ENCODE results near the gene SNIP1. TPM values are rescaled to one million over a fixed set of nuclear protein-coding genes. Genes with fewer than 3 reads are reported as not detected.
"Not testable (repeated sequence)": the region's sequence is repeated elsewhere in the genome, so short reads cannot be mapped to it uniquely, and the experiment has no call there.

The SNIP1 gene
- total RNA-seq, 1 experiment from 2014 or later, result 26.4 TPM

GRCh38 chr1:37549341-37549740 is 4.8 kb downstream of the SNIP1 start:
- TF ChIP-seq CTCF (IDR thresholded peaks at IDR 0.05; ENCODE audit: unreplicated experiment), result no peak
- peaks cover 16% of the 10 kb centered on the region for H3K4me1 Mint-ChIP-seq (ENCODE audit: insufficient read depth, unreplicated experiment)
- H3K9me3 Mint-ChIP-seq (ENCODE audit: unreplicated experiment), result no peaks in the 10 kb centered on the region
- intact Hi-C loops (cut with micrococcal nuclease), result no loop called here
- DNase-seq (ENCODE audit: unreplicated experiment), result no peak
- H3K4me3 Mint-ChIP-seq (ENCODE audit: unreplicated experiment), result no peak overlapping the region
- H3K27ac Mint-ChIP-seq (ENCODE audit: low read depth, unreplicated experiment), result no peak overlapping the region
- CTCF ChIA-PET, result interaction anchor here (0.6 to 1.5 kb wide), 4 partner anchors 29 to 99 kb away, joined by 3 to 5 read pairs (median 4); no protein-coding TSS in a partner anchor
- peaks cover 78% of the 10 kb centered on the region for H3K36me3 Mint-ChIP-seq (ENCODE audit: insufficient read depth, unreplicated experiment)
- BruUV-seq (replicated peaks), result no TSS peak
- H3K27me3 Mint-ChIP-seq (ENCODE audit: insufficient read depth, unreplicated experiment), result no peaks in the 10 kb centered on the region
- POLR2A ChIA-PET, result interaction anchor here (0.6 to 3.6 kb wide), 5 partner anchors 11 to 71 kb away, joined by 3 to 12 read pairs (median 3); partner anchors contain the start of gene MEAF6

GRCh38 chr1:37545019-37545418 is 9.1 kb downstream of the SNIP1 start:
- ChIA-PET POLR2A (interaction anchor here (1.0 kb wide), 1 partner anchor 9 kb away, joined by 3 read pairs; the partner anchor contains the start of gene SNIP1), CTCF (interaction anchor here (0.6 to 1.1 kb wide), 2 partner anchors 94 to 110 kb away, joined by 3 to 5 read pairs; no protein-coding TSS in a partner anchor)
- Mint-ChIP-seq H3K4me1 (ENCODE audit: insufficient read depth, unreplicated experiment) (peaks cover 8% of the 10 kb centered on the region), H3K36me3 (ENCODE audit: insufficient read depth, unreplicated experiment) (peaks cover 96% of the 10 kb centered on the region), H3K27ac (ENCODE audit: low read depth, unreplicated experiment) (no peak overlapping the region), H3K4me3 (ENCODE audit: unreplicated experiment) (no peak overlapping the region), H3K27me3 (ENCODE audit: insufficient read depth, unreplicated experiment) (no peaks in the 10 kb centered on the region), H3K9me3 (ENCODE audit: unreplicated experiment) (no peaks in the 10 kb centered on the region)
- DNase-seq (ENCODE audit: unreplicated experiment), result no peak
- intact Hi-C loops (cut with micrococcal nuclease), result no loop called here
- BruUV-seq (replicated peaks), result no TSS peak
- no peak for TF ChIP-seq CTCF (IDR thresholded peaks at IDR 0.05; ENCODE audit: unreplicated experiment)

- DNase-seq (ENCODE audit: unreplicated experiment), result no peak
- intact Hi-C loops (cut with micrococcal nuclease), result no loop called here
- no peak overlapping the region for H3K4me3 Mint-ChIP-seq (ENCODE audit: unreplicated experiment)
- peaks cover 94% of the 10 kb centered on the region for H3K36me3 Mint-ChIP-seq (ENCODE audit: insufficient read depth, unreplicated experiment)
- H3K4me1 Mint-ChIP-seq (ENCODE audit: insufficient read depth, unreplicated experiment), result peaks cover 3% of the 10 kb centered on the region
- no peaks in the 10 kb centered on the region for H3K9me3 Mint-ChIP-seq (ENCODE audit: unreplicated experiment)
- no TSS peak for BruUV-seq (replicated peaks)
- CTCF ChIA-PET, result interaction anchor here (0.6 to 1.6 kb wide), 3 partner anchors 57 to 109 kb away, joined by 3 to 6 read pairs (median 5); no protein-coding TSS in a partner anchor
- no peak for TF ChIP-seq CTCF (IDR thresholded peaks at IDR 0.05; ENCODE audit: unreplicated experiment)
- H3K27ac Mint-ChIP-seq (ENCODE audit: low read depth, unreplicated experiment), result no peak overlapping the region
- no peaks in the 10 kb centered on the region for H3K27me3 Mint-ChIP-seq (ENCODE audit: insufficient read depth, unreplicated experiment)
- POLR2A ChIA-PET, result interaction anchor here (1.0 to 1.7 kb wide), 2 partner anchors 9 to 10 kb away, joined by 3 to 7 read pairs; partner anchors contain the start of gene SNIP1
Measured at GRCh38 chr1:37544530-37544929, 9.6 kb downstream of the SNIP1 start.

- no peaks in the 10 kb centered on the region for H3K9me3 Mint-ChIP-seq (ENCODE audit: unreplicated experiment)
- ChIA-PET CTCF (interaction anchor here (1.1 kb wide), 1 partner anchor 25 kb away, joined by 3 read pairs; the partner anchor contains the start of gene MEAF6), POLR2A (interaction anchor here (0.6 to 1.2 kb wide), 2 partner anchors 14 to 1549 kb away, joined by 3 to 5 read pairs; partner anchors contain the start of gene SNIP1)
- H3K4me1 Mint-ChIP-seq (ENCODE audit: insufficient read depth, unreplicated experiment), result peaks cover 15% of the 10 kb centered on the region
- intact Hi-C loops (cut with micrococcal nuclease), result no loop called here
- H3K27ac Mint-ChIP-seq (ENCODE audit: low read depth, unreplicated experiment), result no peak overlapping the region
- no peaks in the 10 kb centered on the region for H3K27me3 Mint-ChIP-seq (ENCODE audit: insufficient read depth, unreplicated experiment)
- TF ChIP-seq CTCF (IDR thresholded peaks at IDR 0.05; ENCODE audit: unreplicated experiment), result no peak
- no peak for DNase-seq (ENCODE audit: unreplicated experiment)
- peaks cover 96% of the 10 kb centered on the region for H3K36me3 Mint-ChIP-seq (ENCODE audit: insufficient read depth, unreplicated experiment)
- BruUV-seq (replicated peaks), result no TSS peak
- H3K4me3 Mint-ChIP-seq (ENCODE audit: unreplicated experiment), result no peak overlapping the region
Measured at GRCh38 chr1:37540036-37540785, 13.9 kb downstream of the SNIP1 start.

- H3K27me3 Mint-ChIP-seq (ENCODE audit: insufficient read depth, unreplicated experiment); H3K9me3 Mint-ChIP-seq (ENCODE audit: unreplicated experiment); DNase-seq (ENCODE audit: unreplicated experiment); H3K27ac Mint-ChIP-seq (ENCODE audit: low read depth, unreplicated experiment); H3K4me3 Mint-ChIP-seq (ENCODE audit: unreplicated experiment); BruUV-seq (replicated peaks): not testable (repeated sequence)
- CTCF ChIA-PET, result interaction anchor here (0.6 to 1.1 kb wide), 3 partner anchors 41 to 325 kb away, joined by 3 to 4 read pairs (median 3); no protein-coding TSS in a partner anchor
- POLR2A ChIA-PET, result interaction anchor here (0.7 to 2.4 kb wide), 3 partner anchors 9 to 14 kb away, joined by 3 to 12 read pairs (median 4); partner anchors contain the start of gene SNIP1
- Mint-ChIP-seq H3K4me1 (ENCODE audit: insufficient read depth, unreplicated experiment) (peaks cover 23% of the 10 kb centered on the region), H3K36me3 (ENCODE audit: insufficient read depth, unreplicated experiment) (peaks cover 96% of the 10 kb centered on the region)
- intact Hi-C loops (cut with micrococcal nuclease), result loop anchor here (10.0 kb wide), 1 partner anchor 64 kb away; the partner anchor contains the start of gene ZC3H12A
Measured at GRCh38 chr1:37539154-37539553, 14.9 kb downstream of the SNIP1 start.

All from MCF 10A (cell line).